ENCODE results near the gene PSME2. TPM values are rescaled to one million over a fixed set of nuclear protein-coding genes. Genes with fewer than 3 reads are reported as not detected.

The PSME2 gene
- total and polyA plus RNA-seq, 2 donors (not counting 1 experiment from before 2014, with no cell fraction given) = 132 to 148 TPM

DNA sequence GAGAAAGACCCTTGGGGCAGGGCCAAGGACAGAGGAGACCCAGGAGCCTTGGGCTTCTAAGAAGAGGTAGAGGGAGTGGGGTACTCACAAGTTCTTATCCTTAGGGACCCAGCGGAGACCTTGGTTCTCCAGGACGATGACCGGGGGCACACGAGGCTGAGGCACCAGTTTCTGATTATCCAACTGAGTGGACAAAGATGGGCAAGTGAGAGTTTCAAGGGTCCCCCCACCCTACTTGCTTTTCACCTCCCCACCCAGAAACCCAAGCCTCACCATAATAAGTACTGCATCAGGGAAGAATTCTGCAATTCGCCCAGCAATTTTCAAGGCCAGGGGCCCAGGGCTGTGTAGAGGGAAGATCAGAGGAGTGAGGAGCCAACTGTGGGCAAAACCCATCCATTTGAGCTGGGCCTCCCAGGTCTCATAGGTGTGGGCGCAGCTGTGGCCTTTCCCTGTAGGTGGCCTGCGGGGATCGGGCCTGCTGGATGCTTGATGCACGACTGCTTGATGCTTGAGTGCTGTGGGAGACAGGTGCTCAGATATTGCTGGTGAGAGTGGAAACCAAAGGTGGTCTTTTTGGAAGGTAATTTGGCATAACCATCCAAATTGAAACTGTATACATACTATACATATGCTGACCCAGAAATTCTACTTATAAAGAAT, 7.0 kb downstream of the PSME2 start:
- Histone ChIP-seq H3K9ac (ENCODE audit: insufficient read depth, low read length) (no peak overlapping the region), H3K4me3 (replicated peaks in 1 of 4; ENCODE audit: control extremely low read depth in 1 of 4, insufficient read depth in 1 of 4, low read depth in 3 of 4, low read length in 4 of 4) (peak overlapping the region in 3 of 4 experiments; percentile 15 to 85 (median 82)), H3K79me2 (ENCODE audit: control insufficient read depth, insufficient read depth, low read length) (peaks cover 33% of the 10 kb centered on the region), H3K36me3 (ENCODE audit: control insufficient read depth, insufficient read depth, low read length) (peaks cover 9% of the 10 kb centered on the region), H3K27ac (ENCODE audit: insufficient read depth, low read length) (no peak overlapping the region), H3K4me2 (ENCODE audit: extremely low read depth, insufficient read depth, low read length) (peak overlapping the region; percentile 69), H3K9me3 (ENCODE audit: control insufficient read depth, insufficient read depth, low read depth, low read length) (no peaks in the 10 kb centered on the region), H3K4me1 (ENCODE audit: control insufficient read depth, extremely low read depth, insufficient read depth, low read length) (peaks cover 11% of the 10 kb centered on the region), H3K27me3 (ENCODE audit: control insufficient read depth, insufficient read depth, low read length) (no peaks in the 10 kb centered on the region), H4K20me1 (ENCODE audit: control insufficient read depth, extremely low read depth, insufficient read depth, low read length) (no peaks in the 10 kb centered on the region), H2AFZ (ENCODE audit: low read length) (no peak overlapping the region)
- no peak for DNase-seq (ENCODE audit: low read depth in 2 of 2)
- no peak for TF ChIP-seq EZH2 (IDR thresholded peaks at IDR 0.05; ENCODE audit: low read length, missing control alignments)
- TF ChIP-seq, protein P1, sequence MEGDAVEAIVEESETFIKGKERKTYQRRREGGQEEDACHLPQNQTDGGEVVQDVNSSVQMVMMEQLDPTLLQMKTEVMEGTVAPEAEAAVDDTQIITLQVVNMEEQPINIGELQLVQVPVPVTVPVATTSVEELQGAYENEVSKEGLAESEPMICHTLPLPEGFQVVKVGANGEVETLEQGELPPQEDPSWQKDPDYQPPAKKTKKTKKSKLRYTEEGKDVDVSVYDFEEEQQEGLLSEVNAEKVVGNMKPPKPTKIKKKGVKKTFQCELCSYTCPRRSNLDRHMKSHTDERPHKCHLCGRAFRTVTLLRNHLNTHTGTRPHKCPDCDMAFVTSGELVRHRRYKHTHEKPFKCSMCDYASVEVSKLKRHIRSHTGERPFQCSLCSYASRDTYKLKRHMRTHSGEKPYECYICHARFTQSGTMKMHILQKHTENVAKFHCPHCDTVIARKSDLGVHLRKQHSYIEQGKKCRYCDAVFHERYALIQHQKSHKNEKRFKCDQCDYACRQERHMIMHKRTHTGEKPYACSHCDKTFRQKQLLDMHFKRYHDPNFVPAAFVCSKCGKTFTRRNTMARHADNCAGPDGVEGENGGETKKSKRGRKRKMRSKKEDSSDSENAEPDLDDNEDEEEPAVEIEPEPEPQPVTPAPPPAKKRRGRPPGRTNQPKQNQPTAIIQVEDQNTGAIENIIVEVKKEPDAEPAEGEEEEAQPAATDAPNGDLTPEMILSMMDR (conservative IDR thresholded peaks at IDR 0.05 in 1 of 2, IDR thresholded peaks at IDR 0.05 in 1 of 2; ENCODE audit: low read depth in 1 of 2, low read length in 2 of 2) = no peak

DNA sequence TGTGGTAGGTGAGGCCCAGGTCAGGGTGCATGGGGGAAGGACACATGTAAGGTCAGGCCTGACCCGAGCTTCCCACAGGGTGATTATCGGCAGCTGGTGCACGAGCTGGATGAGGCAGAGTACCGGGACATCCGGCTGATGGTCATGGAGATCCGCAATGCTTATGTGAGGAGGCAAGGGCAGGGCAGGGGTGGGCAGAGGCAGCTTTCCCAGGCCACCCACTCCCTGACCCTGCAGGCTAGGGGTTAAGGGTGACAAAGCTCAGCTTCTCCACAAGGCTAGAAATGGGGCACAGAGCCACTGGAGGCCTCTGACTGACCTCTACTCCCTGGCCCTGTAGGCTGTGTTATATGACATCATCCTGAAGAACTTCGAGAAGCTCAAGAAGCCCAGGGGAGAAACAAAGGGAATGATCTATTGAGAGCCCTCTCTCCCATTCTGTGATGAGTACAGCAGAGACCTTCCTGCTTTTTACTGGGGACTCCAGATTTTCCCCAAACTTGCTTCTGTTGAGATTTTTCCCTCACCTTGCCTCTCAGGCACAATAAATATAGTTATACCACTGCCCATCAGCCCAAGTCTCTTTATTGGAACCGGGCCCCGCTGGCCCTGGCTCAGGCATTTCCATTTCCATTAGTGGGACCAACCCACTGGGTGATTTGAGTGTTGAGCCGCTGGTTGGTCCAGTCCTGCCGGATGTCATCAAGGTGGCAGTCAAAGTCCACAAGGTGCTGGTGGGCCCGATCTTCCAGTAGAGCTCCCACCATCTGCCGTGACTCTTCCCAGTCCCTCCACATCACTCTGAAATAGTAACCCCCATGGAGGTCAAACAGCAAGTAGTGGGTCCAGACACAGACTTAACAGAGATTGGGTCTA, 7.8 kb downstream of the PSME2 start:
- Histone ChIP-seq H3K4me2 (ENCODE audit: extremely low read depth, insufficient read depth, low read length) (no peak overlapping the region), H3K27ac (ENCODE audit: insufficient read depth, low read length) (no peak overlapping the region), H3K27me3 (ENCODE audit: control insufficient read depth, insufficient read depth, low read length) (no peaks in the 10 kb centered on the region), H3K36me3 (ENCODE audit: control insufficient read depth, insufficient read depth, low read length) (peaks cover 7% of the 10 kb centered on the region), H3K4me1 (ENCODE audit: control insufficient read depth, extremely low read depth, insufficient read depth, low read length) (peaks cover 7% of the 10 kb centered on the region), H3K9me3 (ENCODE audit: control insufficient read depth, insufficient read depth, low read depth, low read length) (no peaks in the 10 kb centered on the region), H3K79me2 (ENCODE audit: control insufficient read depth, insufficient read depth, low read length) (peaks cover 31% of the 10 kb centered on the region), H3K4me3 (replicated peaks in 1 of 4; ENCODE audit: control extremely low read depth in 1 of 4, insufficient read depth in 1 of 4, low read depth in 3 of 4, low read length in 4 of 4) (no peak overlapping the region), H3K9ac (ENCODE audit: insufficient read depth, low read length) (no peak overlapping the region), H4K20me1 (ENCODE audit: control insufficient read depth, extremely low read depth, insufficient read depth, low read length) (no peaks in the 10 kb centered on the region), H2AFZ (ENCODE audit: low read length) (no peak overlapping the region)
- TF ChIP-seq, protein P1 (conservative IDR thresholded peaks at IDR 0.05 in 1 of 2, IDR thresholded peaks at IDR 0.05 in 1 of 2; ENCODE audit: low read depth in 1 of 2, low read length in 2 of 2) = no peak
- TF ChIP-seq EZH2 (IDR thresholded peaks at IDR 0.05; ENCODE audit: low read length, missing control alignments) = no peak
- no peak for DNase-seq (ENCODE audit: low read depth in 2 of 2)

Data from fibroblast of lung (primary cell).